LNCaP clone FGC (cell line): Measurements from ENCODE around the gene CIB1.

Experiments
- DNase-seq: peaks from one replicate; pipeline ENCODE4 v3.0.0-alpha.2; 2011; ENCODE audit warnings: low read depth
- H3K4me3 ChIP-seq: 2 replicates; pipeline ENCODE4 v1.5.1; 2011; ENCODE audit warnings: mild to moderate bottlenecking, low read depth, low read length, control low read depth
- TF ChIP-seq, protein P1 (sequence below): IDR thresholded peaks from 2 replicates; pipeline ENCODE4 v1.5.1; 2012; ENCODE audit warnings: mild to moderate bottlenecking; ENCODE audit not compliant: control insufficient read depth, insufficient read depth; ENCODE audit errors: extremely low read depth

CIB1 gene

DNA sequence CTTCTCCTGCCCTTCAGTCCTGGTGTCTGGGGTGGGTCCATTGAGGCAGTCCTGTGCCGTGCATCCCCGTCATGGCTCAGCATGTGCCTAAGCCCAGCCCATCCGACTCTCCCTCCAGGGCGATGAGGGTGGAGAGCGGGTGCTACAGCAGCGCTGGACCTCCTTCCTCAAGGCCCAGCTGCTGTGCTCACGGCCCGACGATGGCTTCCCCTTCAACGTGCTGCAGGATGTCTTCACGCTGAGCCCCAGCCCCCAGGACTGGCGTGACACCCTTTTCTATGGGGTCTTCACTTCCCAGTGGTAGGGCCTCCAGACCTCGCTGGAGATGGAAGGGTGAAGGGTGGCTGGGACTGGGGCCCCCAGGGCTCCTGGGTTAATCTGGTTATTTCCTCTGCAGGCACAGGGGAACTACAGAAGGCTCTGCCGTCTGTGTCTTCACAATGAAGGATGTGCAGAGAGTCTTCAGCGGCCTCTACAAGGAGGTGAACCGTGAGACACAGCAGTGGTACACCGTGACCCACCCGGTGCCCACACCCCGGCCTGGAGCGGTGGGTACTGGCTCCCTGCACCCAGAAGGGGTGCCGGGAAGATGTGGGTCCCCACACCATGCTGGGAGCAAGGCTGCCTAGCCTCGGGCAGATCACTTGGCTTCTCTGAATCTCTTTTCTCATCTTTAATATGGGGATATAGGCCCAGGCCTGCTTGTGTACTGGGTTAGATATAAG lies 10.1 kb downstream of the CIB1 start:
- H3K4me3 ChIP-seq = no peak overlapping the region
- TF ChIP-seq, protein P1, sequence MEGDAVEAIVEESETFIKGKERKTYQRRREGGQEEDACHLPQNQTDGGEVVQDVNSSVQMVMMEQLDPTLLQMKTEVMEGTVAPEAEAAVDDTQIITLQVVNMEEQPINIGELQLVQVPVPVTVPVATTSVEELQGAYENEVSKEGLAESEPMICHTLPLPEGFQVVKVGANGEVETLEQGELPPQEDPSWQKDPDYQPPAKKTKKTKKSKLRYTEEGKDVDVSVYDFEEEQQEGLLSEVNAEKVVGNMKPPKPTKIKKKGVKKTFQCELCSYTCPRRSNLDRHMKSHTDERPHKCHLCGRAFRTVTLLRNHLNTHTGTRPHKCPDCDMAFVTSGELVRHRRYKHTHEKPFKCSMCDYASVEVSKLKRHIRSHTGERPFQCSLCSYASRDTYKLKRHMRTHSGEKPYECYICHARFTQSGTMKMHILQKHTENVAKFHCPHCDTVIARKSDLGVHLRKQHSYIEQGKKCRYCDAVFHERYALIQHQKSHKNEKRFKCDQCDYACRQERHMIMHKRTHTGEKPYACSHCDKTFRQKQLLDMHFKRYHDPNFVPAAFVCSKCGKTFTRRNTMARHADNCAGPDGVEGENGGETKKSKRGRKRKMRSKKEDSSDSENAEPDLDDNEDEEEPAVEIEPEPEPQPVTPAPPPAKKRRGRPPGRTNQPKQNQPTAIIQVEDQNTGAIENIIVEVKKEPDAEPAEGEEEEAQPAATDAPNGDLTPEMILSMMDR = no peak
- DNase-seq = no peak

DNA sequence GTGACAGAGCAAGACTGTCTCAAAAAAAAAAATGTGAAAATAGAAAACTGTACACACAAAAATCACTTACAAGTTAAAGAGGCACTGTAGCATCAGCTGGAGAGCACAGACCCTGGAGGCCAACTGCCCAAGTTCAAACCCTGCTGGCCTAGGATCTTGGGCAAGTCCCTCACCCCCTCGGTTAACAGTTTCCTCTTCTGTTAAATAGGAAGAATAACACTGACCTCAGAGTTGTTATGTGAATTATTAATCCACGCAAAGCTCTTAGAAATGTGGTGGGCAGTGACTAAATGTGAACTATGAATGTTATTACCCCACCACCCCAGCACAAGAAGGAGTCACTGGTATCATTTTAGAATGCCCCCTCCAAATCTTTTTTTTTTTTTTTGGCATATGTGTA lies 11.2 kb downstream of the CIB1 start:
- TF ChIP-seq, protein P1 = no peak
- H3K4me3 ChIP-seq = no peak overlapping the region
- no peak for DNase-seq

DNA sequence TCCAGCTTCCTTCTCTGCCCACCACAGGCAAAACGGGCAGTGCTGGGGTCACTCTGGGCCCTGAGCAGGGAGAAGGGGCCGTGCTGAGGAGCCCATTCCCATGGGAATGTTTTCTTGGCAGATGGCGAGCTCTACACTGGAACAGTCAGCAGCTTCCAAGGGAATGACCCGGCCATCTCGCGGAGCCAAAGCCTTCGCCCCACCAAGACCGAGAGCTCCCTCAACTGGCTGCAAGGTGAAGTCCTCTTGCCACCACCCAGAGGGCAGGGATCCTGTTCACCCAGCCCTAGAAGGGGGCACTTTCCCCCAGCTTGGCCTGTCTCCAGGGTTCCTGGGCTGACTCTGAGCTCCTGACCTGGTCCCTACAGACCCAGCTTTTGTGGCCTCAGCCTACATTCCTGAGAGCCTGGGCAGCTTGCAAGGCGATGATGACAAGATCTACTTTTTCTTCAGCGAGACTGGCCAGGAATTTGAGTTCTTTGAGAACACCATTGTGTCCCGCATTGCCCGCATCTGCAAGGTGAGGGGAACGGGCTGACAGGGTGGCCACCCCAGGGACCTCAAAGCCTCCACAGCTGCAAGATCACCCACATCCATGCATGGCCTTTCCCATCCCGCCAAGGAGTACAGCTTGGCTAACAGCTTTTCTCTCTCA lies 12.4 kb downstream of the CIB1 start:
- TF ChIP-seq, protein P1 = peak; percentile 85
- peak; percentile 65 for DNase-seq
- no peak overlapping the region for H3K4me3 ChIP-seq

DNA sequence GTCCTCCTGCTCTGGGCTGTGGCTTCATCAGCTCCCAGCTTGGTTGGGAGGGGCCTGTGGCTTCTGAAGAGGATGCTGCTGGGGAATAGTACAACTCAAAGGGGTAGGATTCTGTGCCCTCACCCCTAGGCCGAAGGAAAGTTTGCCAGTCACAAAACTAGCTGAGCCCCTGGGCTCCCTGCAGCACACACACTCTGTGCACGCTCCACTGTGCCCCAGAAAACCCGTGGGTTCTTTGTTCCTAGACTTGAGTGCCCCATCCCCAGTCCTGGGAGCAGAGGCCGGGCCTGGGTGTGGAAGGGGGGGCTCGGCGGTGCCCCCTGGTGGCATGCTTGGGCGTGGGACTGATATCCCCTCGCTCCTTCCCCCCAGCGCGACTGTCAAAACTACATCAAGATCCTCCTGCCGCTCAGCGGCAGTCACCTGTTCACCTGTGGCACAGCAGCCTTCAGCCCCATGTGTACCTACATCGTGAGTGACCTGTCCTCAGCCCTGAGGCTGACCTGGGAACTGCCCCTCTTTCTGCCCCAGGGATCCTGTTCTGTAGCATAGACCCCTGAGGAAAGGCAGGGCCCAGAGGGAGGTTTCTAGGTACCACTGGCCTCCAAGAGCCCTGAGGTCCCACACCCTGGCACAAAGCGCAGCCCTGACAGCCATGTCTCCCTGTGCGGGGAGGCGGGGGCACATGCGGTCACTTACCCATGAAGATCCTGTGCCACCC lies 14.2 kb downstream of the CIB1 start:
- TF ChIP-seq, protein P1 = peak; percentile 44

DNA sequence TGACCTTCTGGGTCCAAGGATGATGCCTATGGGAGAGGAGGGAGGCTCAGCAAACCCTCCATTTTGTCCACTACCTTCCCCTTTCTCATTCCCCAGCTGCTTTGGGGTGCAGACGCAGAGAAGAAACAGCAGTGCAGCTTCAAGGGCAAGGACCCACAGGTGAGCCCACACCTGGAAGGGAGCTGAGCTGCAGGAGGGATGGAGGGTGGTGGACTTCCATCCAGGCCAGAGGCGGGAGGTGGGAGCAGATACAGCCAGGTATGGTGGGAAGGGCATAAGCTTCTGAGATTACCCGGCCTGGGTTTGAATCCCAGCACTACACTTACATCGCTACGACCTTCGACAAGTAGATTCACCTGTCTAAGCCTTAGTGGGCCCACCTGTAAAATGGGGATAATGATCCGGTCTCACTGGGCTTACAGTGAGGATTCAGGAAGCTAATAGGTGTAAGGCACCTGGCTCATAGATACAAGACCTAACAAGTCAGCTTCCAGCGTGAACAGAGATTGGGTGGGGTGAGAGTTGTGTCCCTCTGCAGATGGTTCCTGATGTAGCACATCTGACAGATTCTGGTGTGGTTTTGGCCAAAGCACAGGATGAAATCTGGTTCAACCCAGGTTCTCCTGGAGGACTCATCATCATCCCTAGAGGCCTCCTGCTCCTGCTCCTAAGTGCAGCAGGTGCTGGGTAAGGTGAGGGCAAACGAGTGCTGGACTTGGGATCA lies 15.9 kb downstream of the CIB1 start:
- no peak overlapping the region for H3K4me3 ChIP-seq
- no peak for DNase-seq
- TF ChIP-seq, protein P1 = no peak

More for the DNA sequence above, 14.2 kb downstream of the CIB1 start:
- H3K4me3 ChIP-seq = no peak overlapping the region
- DNase-seq = no peak

DNA sequence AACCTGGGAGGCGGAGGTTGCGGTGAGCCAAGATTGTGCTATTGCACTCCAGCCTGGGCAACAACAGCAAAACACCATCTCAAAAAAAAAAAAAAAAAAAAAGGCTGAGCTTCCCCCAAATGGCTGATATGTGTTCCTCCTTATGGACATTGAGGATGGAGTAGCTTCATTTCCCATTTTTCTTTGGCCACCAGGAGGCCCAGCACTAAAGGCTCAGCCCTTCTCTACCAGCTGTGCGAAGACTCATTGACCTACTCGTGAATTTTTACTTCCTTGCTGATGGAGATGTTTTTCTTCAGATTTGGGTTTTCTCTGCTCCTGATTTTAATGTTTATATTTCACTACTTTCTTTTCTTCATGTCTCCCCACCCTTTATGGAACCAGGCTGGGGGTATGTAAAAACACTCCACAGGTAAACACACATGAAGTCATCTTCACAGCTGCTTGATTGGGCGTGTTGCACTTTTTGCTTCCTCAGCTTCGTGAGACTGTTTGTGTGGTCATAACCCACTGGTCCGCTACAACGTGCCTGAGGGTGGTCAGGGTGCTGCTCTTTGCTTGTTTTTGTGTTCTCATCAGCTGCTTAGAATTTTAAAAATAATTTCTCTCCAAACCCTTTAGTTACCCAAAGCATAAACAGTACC lies 19.1 kb downstream of the CIB1 start:
- H3K4me3 ChIP-seq = no peak overlapping the region
- no peak for DNase-seq
- TF ChIP-seq, protein P1 = 0 out of 2 replicates have a peak, but pooled peaks have one; percentile 24
